Left forelimb (tissue), 1 donor: ENCODE measurements around the gene GALK1.

Source experiments
- DNase-seq: peaks from one replicate; pipeline ENCODE4 v3.0.0-alpha.2; 2018; ENCODE audit warnings: low spot score

GALK1 gene

GRCh38 chr17:75724016-75725003 is 40.7 kb downstream of the GALK1 start:
- no peak for DNase-seq

GRCh38 chr17:75723171-75723930 is 41.6 kb downstream of the GALK1 start:
- DNase-seq = no peak

- no peak for DNase-seq
Measured at GRCh38 chr17:75722542-75723095, 42.4 kb downstream of the GALK1 start.

GRCh38 chr17:75722076-75722475 is 42.9 kb downstream of the GALK1 start:
- no peak for DNase-seq

- DNase-seq = no peak
Measured at GRCh38 chr17:75721463-75722011, 43.5 kb downstream of the GALK1 start.

GRCh38 chr17:75720656-75721462 is 44.1 kb downstream of the GALK1 start, which contains the start of gene ITGB4:
Gene ITGB4, plus strand, starts transcription at chr17:75721459. Its CDS starts 3,245 bp downstream, at chr17:75724704.
- DNase-seq = no peak

GRCh38 chr17:75719732-75720131 is 45.3 kb downstream of the GALK1 start:
- DNase-seq = no peak

- no peak for DNase-seq
Measured at GRCh38 chr17:75712446-75712845, 52.5 kb downstream of the GALK1 start.
